Trophoblast cell (in vitro differentiated cells and primary cell): ENCODE data around the gene ZFAND5. TPM values are rescaled to one million over a fixed set of nuclear protein-coding genes. Genes with fewer than 3 reads are reported as not detected.
A peak's percentile ranks its signal among the peaks of the same experiment; 100 is the strongest.

ENCODE experiments used
- DNase-seq, 2 donors: peaks; one replicate each; pipeline ENCODE4 v3.0.0-alpha.2; 2016
- H2AFZ ChIP-seq: 2 replicates; pipeline ENCODE4 v1.6.1; 2013; ENCODE audit warnings: low read length, moderate library complexity, mild to moderate bottlenecking; ENCODE audit not compliant: insufficient read depth, poor library complexity
- H2AK5ac ChIP-seq: 2 replicates; pipeline ENCODE4 v1.6.1; 2013; ENCODE audit warnings: mild to moderate bottlenecking, low read length
- H2BK120ac ChIP-seq: 2 replicates; pipeline ENCODE4 v1.6.1; 2013; ENCODE audit warnings: low read length, mild to moderate bottlenecking, moderate library complexity; ENCODE audit not compliant: insufficient read depth, poor library complexity
- H2BK12ac ChIP-seq: 2 replicates; pipeline ENCODE4 v1.6.1; 2013; ENCODE audit warnings: mild to moderate bottlenecking, low read length, moderate library complexity
- H2BK5ac ChIP-seq: 2 replicates; pipeline ENCODE4 v1.6.1; 2013; ENCODE audit warnings: low read length, low read depth, moderate library complexity, mild to moderate bottlenecking; ENCODE audit not compliant: poor library complexity
- H3K14ac ChIP-seq: 2 replicates; pipeline ENCODE4 v1.6.1; 2013; ENCODE audit warnings: mild to moderate bottlenecking, low read length
- H3K18ac ChIP-seq: 2 replicates; pipeline ENCODE4 v1.6.1; 2013; ENCODE audit warnings: mild to moderate bottlenecking, low read length
- H3K23ac ChIP-seq: 2 replicates; pipeline ENCODE4 v1.6.1; 2013; ENCODE audit warnings: low read length
- H3K27ac ChIP-seq: 2 replicates; pipeline ENCODE4 v1.5.1; 2013; ENCODE audit warnings: low read depth, mild to moderate bottlenecking, inconsistent platforms, low read length, moderate library complexity
- H3K27me3 ChIP-seq: 2 replicates; pipeline ENCODE4 v1.6.1; 2013; ENCODE audit warnings: inconsistent platforms, mild to moderate bottlenecking, low read length, moderate library complexity; ENCODE audit not compliant: insufficient read depth
- H3K36me3 ChIP-seq, 2 experiments: 1 replicate in 1 of 2; 2 replicates in 1 of 2; pipeline ENCODE4 v1.6.1; 2013; ENCODE audit warnings: low read length in 2 of 2, mild to moderate bottlenecking in 2 of 2, moderate library complexity in 1 of 2; ENCODE audit not compliant: insufficient read depth in 2 of 2, control insufficient read depth in 1 of 2
- H3K4ac ChIP-seq: 2 replicates; pipeline ENCODE4 v1.6.1; 2013; ENCODE audit warnings: low read depth, mild to moderate bottlenecking, low read length, moderate library complexity
- H3K4me1 ChIP-seq, 2 experiments: 1 replicate in 1 of 2; 2 replicates in 1 of 2; pipeline ENCODE4 v1.6.1; 2013; ENCODE audit warnings: low read length in 2 of 2, mild to moderate bottlenecking in 2 of 2, moderate library complexity in 1 of 2; ENCODE audit not compliant: insufficient read depth in 2 of 2, control insufficient read depth in 1 of 2
- H3K4me2 ChIP-seq: 2 replicates; pipeline ENCODE4 v1.6.1; 2013; ENCODE audit warnings: inconsistent platforms, mild to moderate bottlenecking, low read length, moderate library complexity
- H3K4me3 ChIP-seq: 2 replicates; pipeline ENCODE4 v1.5.1; 2013; ENCODE audit warnings: mild to moderate bottlenecking, low read depth, low read length, inconsistent platforms
- H3K79me1 ChIP-seq: one replicate; pipeline ENCODE4 v1.6.1; 2013; ENCODE audit warnings: low read length
- H3K79me2 ChIP-seq: 2 replicates; pipeline ENCODE4 v1.6.1; 2013; ENCODE audit warnings: low read length, mild to moderate bottlenecking; ENCODE audit not compliant: control insufficient read depth, insufficient read depth, poor library complexity
- H3K9ac ChIP-seq: 2 replicates; pipeline ENCODE4 v1.6.1; 2013; ENCODE audit warnings: mild to moderate bottlenecking, low read length
- H3K9me3 ChIP-seq: 2 replicates; pipeline ENCODE4 v1.6.1; 2013; ENCODE audit warnings: low read depth, mild to moderate bottlenecking, control low read depth, inconsistent platforms, low read length; ENCODE audit not compliant: insufficient read depth
- H4K12ac ChIP-seq: 2 replicates; pipeline ENCODE4 v1.6.1; 2013; ENCODE audit warnings: low read depth, mild to moderate bottlenecking, low read length, moderate library complexity
- H4K8ac ChIP-seq: 2 replicates; pipeline ENCODE4 v1.6.1; 2013; ENCODE audit warnings: low read depth, mild to moderate bottlenecking, low read length, moderate library complexity
- H4K91ac ChIP-seq: one replicate; pipeline ENCODE4 v1.6.1; 2013; ENCODE audit warnings: low read depth, mild to moderate bottlenecking, low read length, moderate library complexity
- WGBS: extraction: QIAGEN DNeasy Blood & Tissue Kit; methylation state at CpG from one replicate; pipeline ENCODE4 v1.1.7; 2013; ENCODE audit warnings: missing lambda C conversion rate; ENCODE audit not compliant: insufficient read length, insufficient coverage; ENCODE audit errors: extremely low coverage; 5-methylcytosine and 5-hydroxymethylcytosine counted together
- polyA plus RNA-seq: library from polyadenylated mRNA; stranded (reverse); fragments of 200-250 nt; gene quantifications from 2 replicates; pipeline ENCODE4 v1.2.3, GENCODE V29; 2013

The ZFAND5 gene, protein sequence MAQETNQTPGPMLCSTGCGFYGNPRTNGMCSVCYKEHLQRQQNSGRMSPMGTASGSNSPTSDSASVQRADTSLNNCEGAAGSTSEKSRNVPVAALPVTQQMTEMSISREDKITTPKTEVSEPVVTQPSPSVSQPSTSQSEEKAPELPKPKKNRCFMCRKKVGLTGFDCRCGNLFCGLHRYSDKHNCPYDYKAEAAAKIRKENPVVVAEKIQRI
- polyA plus RNA-seq, result 209 and 220 TPM in 2 replicates

DNA sequence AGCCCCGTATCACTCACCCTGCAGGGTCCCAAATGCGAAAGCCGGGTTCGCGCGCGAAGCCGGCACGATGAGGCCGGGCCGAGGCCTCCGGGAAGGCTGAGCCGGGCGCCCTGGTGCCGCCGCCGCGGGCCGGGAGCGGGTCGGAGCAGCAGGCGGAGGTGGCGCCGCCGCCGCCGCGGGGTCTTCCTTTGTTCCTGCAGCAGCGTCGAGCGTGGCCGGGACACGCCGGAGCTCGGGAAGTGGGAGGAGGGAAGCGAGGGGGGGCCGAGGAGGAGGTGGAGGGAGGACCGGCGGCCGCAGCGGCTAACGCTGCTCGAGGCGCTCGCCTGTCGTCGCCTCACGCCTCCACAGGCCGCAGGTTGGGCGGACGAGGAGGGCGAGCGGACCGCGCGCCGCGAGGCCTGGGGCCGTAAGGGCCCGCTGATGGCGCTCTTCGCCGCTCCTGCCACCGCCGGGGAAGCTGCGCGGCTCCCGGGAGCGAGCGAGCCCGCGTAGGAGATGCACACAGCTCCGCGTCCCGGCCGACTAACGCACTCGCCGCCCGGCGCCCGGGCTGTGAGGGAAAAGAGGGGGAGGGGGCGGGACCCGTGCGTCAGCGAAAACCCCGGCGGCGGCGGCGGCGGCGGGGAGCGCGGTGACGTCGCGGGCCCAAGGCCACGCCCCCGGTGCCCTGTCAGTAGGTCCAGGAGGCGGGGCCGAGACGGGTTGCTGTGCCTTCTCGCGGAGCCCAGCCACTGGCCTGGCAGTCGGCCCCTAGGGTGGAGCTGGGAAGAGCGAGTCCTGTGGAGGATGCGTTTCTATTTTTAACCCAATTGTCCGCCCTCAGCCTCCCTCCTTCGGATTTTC, at the start of gene ZFAND5:
Gene ZFAND5, minus strand, starts transcription at position 530 of the 846 bp plus-strand sequence. CDS start 4,430 bp downstream, outside the sequence.
- Histone ChIP-seq H4K91ac (peak within 1 kb of the TSS; percentile 98), H2AK5ac (peak within 1 kb of the TSS; percentile 88), H3K79me1 (peaks cover 20% of the 10 kb centered on the region), H2BK120ac (peak within 1 kb of the TSS; percentile 87), H4K12ac (peak within 1 kb of the TSS; percentile 87), H2AFZ (peak within 1 kb of the TSS; percentile 88), H3K9me3 (no peaks in the 10 kb centered on the region), H3K4ac (peak within 1 kb of the TSS; percentile 100), H3K79me2 (peaks cover 24% of the 10 kb centered on the region), H3K4me2 (peak within 1 kb of the TSS; percentile 95), H2BK12ac (peak within 1 kb of the TSS; percentile 51), H3K27me3 (no peaks in the 10 kb centered on the region), H3K4me1 (peaks cover 0 to 2% of the 10 kb centered on the region in 2 experiments), H3K18ac (peak within 1 kb of the TSS; percentile 97), H4K8ac (peak within 1 kb of the TSS; percentile 92), H3K23ac (no peak within 1 kb of the TSS), H2BK5ac (peak within 1 kb of the TSS; percentile 98), H3K36me3 (peaks cover 0 to 7% of the 10 kb centered on the region in 2 experiments), H3K14ac (peak within 1 kb of the TSS; percentile 99), H3K4me3 (peak within 1 kb of the TSS; percentile 94), H3K27ac (peak within 1 kb of the TSS; percentile 97), H3K9ac (peak within 1 kb of the TSS; percentile 99)
- no CpG with 5 or more reads among the region's 110 CpGs for WGBS
- peak; percentile 98 to 99 for DNase-seq

DNA sequence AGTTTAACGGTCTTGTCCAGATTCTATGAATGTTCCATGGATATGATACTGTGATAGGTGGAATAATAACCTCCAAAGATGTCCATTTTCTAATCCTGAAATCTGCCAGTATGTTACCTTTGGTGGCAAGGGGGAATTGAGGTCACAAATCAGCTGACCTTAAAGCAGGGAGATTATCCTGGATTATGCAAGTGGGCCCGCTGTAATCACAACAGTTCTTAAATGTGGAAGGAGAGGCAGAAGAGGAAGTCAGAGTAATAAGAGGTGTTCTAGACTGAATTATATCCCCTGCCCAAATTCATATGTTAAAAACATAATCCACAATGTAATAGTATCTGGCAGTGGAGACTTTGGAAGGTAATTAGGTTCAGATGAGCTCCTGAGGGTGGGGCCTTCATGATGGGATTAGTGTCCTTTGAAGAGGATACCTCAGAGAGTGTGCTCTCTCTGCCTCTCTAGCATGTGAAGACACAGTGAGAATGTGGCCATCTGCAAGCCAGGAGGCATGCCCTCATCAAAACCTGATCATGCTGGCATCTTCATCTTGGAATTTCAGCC, 47.6 kb upstream of the ZFAND5 start:
- no peak overlapping the region for H2AK5ac ChIP-seq
- H4K12ac ChIP-seq, result no peak overlapping the region
- WGBS, result no CpG with 5 or more reads among the region's 2 CpGs
- no peak overlapping the region for H4K91ac ChIP-seq
- no peak overlapping the region for H3K4ac ChIP-seq
- H3K27me3 ChIP-seq, result no peaks in the 10 kb centered on the region
- no peaks in the 10 kb centered on the region for H3K79me2 ChIP-seq
- no peak overlapping the region for H2BK12ac ChIP-seq
- H3K14ac ChIP-seq, result no peak overlapping the region
- H3K4me3 ChIP-seq, result no peak overlapping the region
- H3K18ac ChIP-seq, result no peak overlapping the region
- H4K8ac ChIP-seq, result no peak overlapping the region
- H2AFZ ChIP-seq, result no peak overlapping the region
- H3K79me1 ChIP-seq, result no peaks in the 10 kb centered on the region
- H3K4me2 ChIP-seq, result no peak overlapping the region
- no peak overlapping the region for H3K9ac ChIP-seq
- no peaks in the 10 kb centered on the region for H3K4me1 ChIP-seq
- no peak for DNase-seq
- H2BK120ac ChIP-seq, result no peak overlapping the region
- no peak overlapping the region for H3K27ac ChIP-seq
- no peak overlapping the region for H3K23ac ChIP-seq
- H3K9me3 ChIP-seq, result no peaks in the 10 kb centered on the region
- H3K36me3 ChIP-seq, result no peaks in the 10 kb centered on the region
- no peak overlapping the region for H2BK5ac ChIP-seq

DNA sequence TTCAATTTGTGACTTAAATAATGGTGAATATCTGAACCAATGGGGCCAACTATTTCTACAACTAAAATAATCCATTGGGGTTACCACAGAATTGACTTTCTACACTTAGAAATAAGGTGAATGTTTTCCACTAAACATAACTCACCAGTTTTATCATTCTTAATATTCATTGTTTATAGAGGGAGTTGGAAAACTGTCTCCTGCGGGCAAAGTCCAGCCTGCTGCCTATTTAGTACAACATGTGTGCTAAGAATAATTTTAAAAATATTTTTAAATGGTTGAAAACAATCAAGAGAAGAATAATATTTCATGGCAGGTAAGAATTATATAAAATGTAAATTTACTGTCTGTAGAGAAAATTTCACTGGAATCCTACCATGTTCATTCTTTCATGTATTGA, 45.2 kb upstream of the ZFAND5 start:
- Histone ChIP-seq H2BK120ac (no peak overlapping the region), H3K79me1 (no peaks in the 10 kb centered on the region), H3K27me3 (no peaks in the 10 kb centered on the region), H3K79me2 (no peaks in the 10 kb centered on the region), H2BK5ac (no peak overlapping the region), H3K27ac (no peak overlapping the region), H2BK12ac (no peak overlapping the region), H4K12ac (no peak overlapping the region), H3K9ac (no peak overlapping the region), H3K14ac (no peak overlapping the region), H3K9me3 (no peaks in the 10 kb centered on the region), H3K4me3 (no peak overlapping the region), H4K91ac (no peak overlapping the region), H4K8ac (no peak overlapping the region), H3K4me2 (no peak overlapping the region), H3K36me3 (no peaks in the 10 kb centered on the region), H3K23ac (no peak overlapping the region), H2AFZ (no peak overlapping the region), H3K4ac (no peak overlapping the region), H2AK5ac (no peak overlapping the region), H3K18ac (no peak overlapping the region), H3K4me1 (no peaks in the 10 kb centered on the region)
- no CpG with 5 or more reads among the region's 1 CpG for WGBS
- DNase-seq, result no peak

DNA sequence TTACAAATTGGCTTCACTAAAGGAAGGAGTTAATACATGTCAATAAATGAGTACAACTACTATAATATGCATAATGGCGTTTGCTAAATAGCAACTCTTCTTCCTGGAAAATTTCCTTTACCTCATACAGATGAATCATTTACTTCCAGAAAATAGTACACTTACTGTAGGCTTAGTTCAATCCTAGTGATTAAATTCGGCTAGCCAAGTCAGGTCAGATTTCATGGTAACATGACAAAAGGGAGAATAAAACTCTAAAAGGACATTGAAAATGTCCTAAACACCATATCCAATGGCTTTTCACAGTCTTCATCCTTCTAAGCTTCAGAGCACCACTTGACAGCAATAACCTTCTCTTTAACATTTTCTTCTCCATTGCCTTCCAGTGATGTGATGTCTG, 42.1 kb upstream of the ZFAND5 start:
- Histone ChIP-seq H3K36me3 (no peaks in the 10 kb centered on the region), H3K4me3 (no peak overlapping the region), H2BK5ac (no peak overlapping the region), H3K27me3 (no peaks in the 10 kb centered on the region), H3K9me3 (no peaks in the 10 kb centered on the region), H2AFZ (no peak overlapping the region), H3K4ac (no peak overlapping the region), H4K12ac (no peak overlapping the region), H4K8ac (no peak overlapping the region), H3K4me1 (no peaks in the 10 kb centered on the region), H2AK5ac (no peak overlapping the region), H3K79me1 (no peaks in the 10 kb centered on the region), H3K14ac (no peak overlapping the region), H2BK120ac (no peak overlapping the region), H2BK12ac (no peak overlapping the region), H3K23ac (no peak overlapping the region), H3K27ac (no peak overlapping the region), H3K9ac (no peak overlapping the region), H3K4me2 (no peak overlapping the region), H4K91ac (no peak overlapping the region), H3K18ac (no peak overlapping the region), H3K79me2 (no peaks in the 10 kb centered on the region)
- no CpG with 5 or more reads among the region's 2 CpGs for whole genome bisulfite sequencing
- DNase-seq, result no peak
